LNCaP clone FGC (cell line): ENCODE measurements around the gene TFEB.

Experiments used
- DNase-seq: peaks from one replicate; pipeline ENCODE4 v3.0.0-alpha.2; 2011; ENCODE audit warnings: low read depth
- H3K4me3 ChIP-seq: 2 replicates; pipeline ENCODE4 v1.5.1; 2011; ENCODE audit warnings: mild to moderate bottlenecking, low read depth, low read length, control low read depth
- TF ChIP-seq, protein P1 (sequence below): IDR thresholded peaks from 2 replicates; pipeline ENCODE4 v1.5.1; 2012; ENCODE audit warnings: mild to moderate bottlenecking; ENCODE audit not compliant: control insufficient read depth, insufficient read depth; ENCODE audit errors: extremely low read depth

The TFEB gene

GRCh38 chr6:41708856-41709255 lies 26.6 kb downstream of the TFEB start:
- H3K4me3 ChIP-seq = no peak overlapping the region
- no peak for DNase-seq
- TF ChIP-seq, protein P1, sequence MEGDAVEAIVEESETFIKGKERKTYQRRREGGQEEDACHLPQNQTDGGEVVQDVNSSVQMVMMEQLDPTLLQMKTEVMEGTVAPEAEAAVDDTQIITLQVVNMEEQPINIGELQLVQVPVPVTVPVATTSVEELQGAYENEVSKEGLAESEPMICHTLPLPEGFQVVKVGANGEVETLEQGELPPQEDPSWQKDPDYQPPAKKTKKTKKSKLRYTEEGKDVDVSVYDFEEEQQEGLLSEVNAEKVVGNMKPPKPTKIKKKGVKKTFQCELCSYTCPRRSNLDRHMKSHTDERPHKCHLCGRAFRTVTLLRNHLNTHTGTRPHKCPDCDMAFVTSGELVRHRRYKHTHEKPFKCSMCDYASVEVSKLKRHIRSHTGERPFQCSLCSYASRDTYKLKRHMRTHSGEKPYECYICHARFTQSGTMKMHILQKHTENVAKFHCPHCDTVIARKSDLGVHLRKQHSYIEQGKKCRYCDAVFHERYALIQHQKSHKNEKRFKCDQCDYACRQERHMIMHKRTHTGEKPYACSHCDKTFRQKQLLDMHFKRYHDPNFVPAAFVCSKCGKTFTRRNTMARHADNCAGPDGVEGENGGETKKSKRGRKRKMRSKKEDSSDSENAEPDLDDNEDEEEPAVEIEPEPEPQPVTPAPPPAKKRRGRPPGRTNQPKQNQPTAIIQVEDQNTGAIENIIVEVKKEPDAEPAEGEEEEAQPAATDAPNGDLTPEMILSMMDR = no peak

DNA sequence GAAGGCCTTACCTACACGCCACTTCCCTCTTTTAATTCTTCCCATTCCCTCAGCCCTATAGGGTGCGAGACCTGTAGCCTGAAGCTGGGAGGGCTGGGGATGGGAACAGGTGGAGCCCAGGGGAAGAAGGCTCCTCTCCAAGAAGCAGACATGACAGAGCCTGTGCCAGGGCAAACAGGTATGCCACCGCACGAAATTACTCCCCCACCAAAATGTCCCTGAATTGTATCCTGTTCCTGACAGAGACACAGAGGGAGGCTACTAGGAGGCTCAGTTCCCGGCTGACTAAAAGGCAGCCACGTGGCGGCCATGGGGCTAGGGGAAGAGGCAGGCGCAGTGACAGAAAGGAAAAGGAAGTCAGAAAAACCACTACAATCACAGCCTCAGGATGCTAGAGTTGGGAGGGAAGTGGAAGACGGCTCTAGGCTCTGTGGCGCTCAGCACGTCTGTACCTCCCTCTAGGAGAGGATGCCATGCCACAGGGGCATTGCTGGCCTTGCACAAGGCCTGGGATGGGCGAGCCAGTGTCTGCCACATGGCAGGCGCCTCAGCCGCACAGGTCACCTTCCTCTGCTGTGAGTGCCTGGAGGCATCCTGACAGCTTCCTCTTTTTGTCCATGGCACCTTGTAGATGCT lies 27.7 kb downstream of the TFEB start:
- DNase-seq = no peak
- no peak overlapping the region for H3K4me3 ChIP-seq
- TF ChIP-seq, protein P1 = no peak

- no peak for DNase-seq
These were observed 28.4 kb downstream of the TFEB start for GRCh38 chr6:41706876-41707564.

GRCh38 chr6:41705996-41706835 lies 29.2 kb downstream of the TFEB start:
- TF ChIP-seq, protein P1 = peak; percentile 34; the same call in 1 of the 2 replicates
- DNase-seq = no peak
- no peak overlapping the region for H3K4me3 ChIP-seq

More at GRCh38 chr6:41706876-41707564, 28.4 kb downstream of the TFEB start:
- TF ChIP-seq, protein P1 = no peak
- H3K4me3 ChIP-seq = no peak overlapping the region

- H3K4me3 ChIP-seq = no peak overlapping the region
- no peak for DNase-seq
- TF ChIP-seq, protein P1 = no peak
These were observed 30.0 kb downstream of the TFEB start for GRCh38 chr6:41705311-41705995.

GRCh38 chr6:41704656-41705310 lies 30.6 kb downstream of the TFEB start:
- TF ChIP-seq, protein P1 = no peak
- DNase-seq = no peak
- no peak overlapping the region for H3K4me3 ChIP-seq
